Thyroid gland (tissue), 4 donors: ENCODE data around the gene CRYGN.

Experiments
- POLR2A ChIP-seq, 2 donors: fragments of 450-650 bp; IDR thresholded peaks; one replicate each; pipeline ENCODE4 v1.6.1; 2017; ENCODE audit warnings: antibody characterized with exemption in 2 of 2, mild to moderate bottlenecking in 2 of 2, moderate library complexity in 1 of 2
- TF ChIP-seq, protein P1 (sequence below), 6 experiments: fragments of 200-600 bp in 3 of 6; fragments of 450-650 bp in 3 of 6; sonication (generic) in 3 of 6; IDR thresholded peaks; one replicate each; pipeline ENCODE4 v1.5.1; 2016 to 2019; ENCODE audit warnings: antibody characterized with exemption in 6 of 6, mild to moderate bottlenecking in 2 of 6, inconsistent platforms in 1 of 6, moderate library complexity in 1 of 6

DNA sequence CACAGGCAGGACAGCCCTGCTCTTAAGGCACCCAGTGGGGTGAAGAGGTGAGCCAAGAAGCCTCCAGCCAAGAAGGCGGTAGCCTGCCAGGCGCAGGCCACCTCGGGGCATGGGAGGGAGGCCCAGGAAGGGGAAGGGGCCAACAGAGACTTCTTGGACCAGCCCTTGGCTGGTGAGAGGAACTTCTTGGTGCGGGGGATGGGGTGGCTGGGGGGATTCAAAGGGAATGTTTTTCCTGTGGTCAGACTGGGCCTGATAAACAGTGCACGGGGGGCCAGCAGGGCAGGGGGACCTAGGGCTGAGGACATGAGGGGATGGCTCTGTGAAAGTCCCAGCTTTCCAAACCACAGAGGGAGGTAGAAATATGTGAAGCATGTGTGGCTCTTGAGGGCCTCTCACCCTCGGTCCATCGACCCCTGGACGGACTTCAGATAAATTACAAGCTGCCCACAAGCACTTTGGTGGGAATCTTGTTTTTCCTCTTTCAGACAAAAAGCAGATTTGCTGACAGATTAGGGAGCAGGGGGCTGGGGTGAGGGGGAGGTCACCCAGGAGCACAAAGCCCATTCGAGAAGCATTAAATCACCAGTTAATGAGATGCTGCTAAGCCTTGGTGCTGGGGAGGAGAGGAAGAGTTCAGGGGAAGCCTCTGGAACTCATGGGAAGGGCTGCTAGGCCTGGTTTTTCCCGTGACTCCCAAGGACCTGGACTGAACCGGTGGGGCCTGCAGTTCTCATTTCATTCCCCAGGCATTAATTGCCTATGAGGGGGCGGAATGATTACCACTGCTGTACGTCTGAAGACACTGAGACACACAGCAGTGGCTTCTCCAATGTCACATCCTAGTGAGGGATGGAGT lies 11.3 kb downstream of the CRYGN start:
- TF ChIP-seq, protein P1, sequence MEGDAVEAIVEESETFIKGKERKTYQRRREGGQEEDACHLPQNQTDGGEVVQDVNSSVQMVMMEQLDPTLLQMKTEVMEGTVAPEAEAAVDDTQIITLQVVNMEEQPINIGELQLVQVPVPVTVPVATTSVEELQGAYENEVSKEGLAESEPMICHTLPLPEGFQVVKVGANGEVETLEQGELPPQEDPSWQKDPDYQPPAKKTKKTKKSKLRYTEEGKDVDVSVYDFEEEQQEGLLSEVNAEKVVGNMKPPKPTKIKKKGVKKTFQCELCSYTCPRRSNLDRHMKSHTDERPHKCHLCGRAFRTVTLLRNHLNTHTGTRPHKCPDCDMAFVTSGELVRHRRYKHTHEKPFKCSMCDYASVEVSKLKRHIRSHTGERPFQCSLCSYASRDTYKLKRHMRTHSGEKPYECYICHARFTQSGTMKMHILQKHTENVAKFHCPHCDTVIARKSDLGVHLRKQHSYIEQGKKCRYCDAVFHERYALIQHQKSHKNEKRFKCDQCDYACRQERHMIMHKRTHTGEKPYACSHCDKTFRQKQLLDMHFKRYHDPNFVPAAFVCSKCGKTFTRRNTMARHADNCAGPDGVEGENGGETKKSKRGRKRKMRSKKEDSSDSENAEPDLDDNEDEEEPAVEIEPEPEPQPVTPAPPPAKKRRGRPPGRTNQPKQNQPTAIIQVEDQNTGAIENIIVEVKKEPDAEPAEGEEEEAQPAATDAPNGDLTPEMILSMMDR (IDR thresholded peaks at IDR 0.05), result no peak
- peak in 1 of 2 donors; percentile 17 for TF ChIP-seq POLR2A (IDR thresholded peaks at IDR 0.05)
